ENCODE data around the gene KIAA0825.

- TF ChIP-seq CTCF (IDR thresholded peaks at IDR 0.05) (no peak), POLR2AphosphoS5 (IDR thresholded peaks at IDR 0.05) (no peak), POLR2A (IDR thresholded peaks at IDR 0.05) (no peak)
Observed at GRCh38 chr5:94564812-94565211, 53.6 kb downstream of the KIAA0825 start.
